Ovary (tissue), 3 donors: ENCODE measurements around the gene SUGCT.

Experiments used
- POLR2A ChIP-seq: fragments of 450-650 bp; IDR thresholded peaks from one replicate; pipeline ENCODE4 v1.6.1; 2017; ENCODE audit warnings: antibody characterized with exemption, mild to moderate bottlenecking, moderate library complexity
- TF ChIP-seq, protein P1 (sequence below), 3 donors: fragments of 450-650 bp in 2 of 3; fragments of 200-600 bp in 1 of 3; IDR thresholded peaks; one replicate each; pipeline versions ENCODE4 v1.5.1 to v1.8.0; 2016 to 2022; ENCODE audit warnings: antibody characterized with exemption in 3 of 3, mild to moderate bottlenecking in 1 of 3
- donor health status: DM: no; HTN: no; CAD: no.

DNA sequence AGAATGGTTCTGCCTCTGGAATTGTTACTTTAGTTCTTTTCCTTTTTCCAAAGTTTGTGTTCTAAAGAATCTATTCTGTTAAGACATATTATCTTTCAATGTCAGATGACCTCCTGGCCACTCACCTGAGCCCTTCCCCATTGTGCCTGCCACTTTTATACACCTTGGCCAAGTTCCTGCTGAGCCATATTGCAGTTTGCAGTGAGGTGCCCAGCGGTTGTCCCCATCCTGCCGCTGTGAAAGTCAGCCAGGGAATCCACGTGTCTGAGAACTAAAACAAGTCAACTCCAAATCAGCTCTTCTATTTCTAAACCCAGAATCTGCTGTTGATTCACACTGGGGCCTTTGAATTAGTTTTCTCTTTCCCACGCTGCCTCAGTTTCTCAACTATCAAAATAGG is 641.1 kb downstream of the SUGCT start:
- no peak for TF ChIP-seq POLR2A
- TF ChIP-seq, protein P1, sequence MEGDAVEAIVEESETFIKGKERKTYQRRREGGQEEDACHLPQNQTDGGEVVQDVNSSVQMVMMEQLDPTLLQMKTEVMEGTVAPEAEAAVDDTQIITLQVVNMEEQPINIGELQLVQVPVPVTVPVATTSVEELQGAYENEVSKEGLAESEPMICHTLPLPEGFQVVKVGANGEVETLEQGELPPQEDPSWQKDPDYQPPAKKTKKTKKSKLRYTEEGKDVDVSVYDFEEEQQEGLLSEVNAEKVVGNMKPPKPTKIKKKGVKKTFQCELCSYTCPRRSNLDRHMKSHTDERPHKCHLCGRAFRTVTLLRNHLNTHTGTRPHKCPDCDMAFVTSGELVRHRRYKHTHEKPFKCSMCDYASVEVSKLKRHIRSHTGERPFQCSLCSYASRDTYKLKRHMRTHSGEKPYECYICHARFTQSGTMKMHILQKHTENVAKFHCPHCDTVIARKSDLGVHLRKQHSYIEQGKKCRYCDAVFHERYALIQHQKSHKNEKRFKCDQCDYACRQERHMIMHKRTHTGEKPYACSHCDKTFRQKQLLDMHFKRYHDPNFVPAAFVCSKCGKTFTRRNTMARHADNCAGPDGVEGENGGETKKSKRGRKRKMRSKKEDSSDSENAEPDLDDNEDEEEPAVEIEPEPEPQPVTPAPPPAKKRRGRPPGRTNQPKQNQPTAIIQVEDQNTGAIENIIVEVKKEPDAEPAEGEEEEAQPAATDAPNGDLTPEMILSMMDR (IDR thresholded peaks at IDR 0.05) = no peak
